GM20000 (cell line): ENCODE data around the gene MAJIN.

ENCODE experiments used
- DNase-seq: peaks from one replicate; pipeline ENCODE4 v3.0.0; 2012; ENCODE audit warnings: low spot score
- CTCF ChIP-seq: IDR thresholded peaks from 2 replicates; pipeline ENCODE4 v1.5.1; 2012; ENCODE audit warnings: mild to moderate bottlenecking, control low read depth; ENCODE audit errors: extremely low read depth, missing control alignments

Gene MAJIN

GRCh38 chr11:64890522-64890939 is 81.4 kb downstream of the MAJIN start:
- no peak for TF ChIP-seq CTCF
- DNase-seq = no peak

GRCh38 chr11:64888729-64889511 is 83.0 kb downstream of the MAJIN start:
- DNase-seq = no peak
- no peak for TF ChIP-seq CTCF

- DNase-seq = no peak
- TF ChIP-seq CTCF = no peak
Observed at GRCh38 chr11:64888406-64888728, 83.5 kb downstream of the MAJIN start.
